Transverse colon (tissue), 4 donors: Measurements from ENCODE around the gene CDCA8. TPM values are rescaled to one million over a fixed set of nuclear protein-coding genes. Genes with fewer than 3 reads are reported as not detected.

ENCODE experiments used
- DNase-seq: peaks from one replicate; pipeline ENCODE4 v3.0.0-alpha.2; 2019
- H3K27ac ChIP-seq, 4 donors: fragments of 200-600 bp; sonication (generic); 2 replicates each; pipeline ENCODE4 v1.5.1; 2016 to 2018; ENCODE audit warnings: inconsistent platforms in 4 of 4
- H3K27me3 ChIP-seq: fragments of 200-600 bp; sonication (generic); 2 replicates; pipeline ENCODE4 v1.5.1; 2017; ENCODE audit warnings: inconsistent platforms
- H3K36me3 ChIP-seq, 4 donors: fragments of 200-600 bp; sonication (generic); 2 replicates each; pipeline ENCODE4 v1.5.1; 2017 to 2019; ENCODE audit warnings: inconsistent platforms in 4 of 4
- H3K4me1 ChIP-seq, 4 donors: fragments of 200-600 bp; sonication (generic); 2 replicates each; pipeline ENCODE4 v1.5.1; 2017 to 2020; ENCODE audit warnings: inconsistent platforms in 4 of 4
- H3K4me3 ChIP-seq, 4 donors: fragments of 200-600 bp; sonication (generic); 1 replicate in 1 of 4; 2 replicates in 3 of 4; pipeline versions ENCODE4 v1.5.1 to v1.6.1; 2017 to 2019; ENCODE audit warnings: inconsistent platforms in 4 of 4
- H3K9me3 ChIP-seq, 2 donors: fragments of 200-600 bp; sonication (generic); 2 replicates each; pipeline ENCODE4 v1.5.1; 2017 to 2019; ENCODE audit warnings: inconsistent platforms in 2 of 2
- CTCF ChIP-seq, 5 experiments: fragments of 200-600 bp in 3 of 5; fragments of 450-650 bp in 2 of 5; sonication (generic) in 3 of 5; IDR thresholded peaks; 1 replicate in 2 of 5; 2 replicates in 3 of 5; pipeline ENCODE4 v1.5.1; 2016 to 2017; ENCODE audit warnings: antibody characterized with exemption in 5 of 5, inconsistent platforms in 3 of 5, mild to moderate bottlenecking in 2 of 5, moderate library complexity in 1 of 5
- EP300 ChIP-seq: sonication (generic); formaldehyde crosslinking; IDR thresholded peaks from one replicate; pipeline ENCODE4 v1.6.1; 2017; ENCODE audit warnings: antibody characterized with exemption, low read depth
- POLR2A ChIP-seq: fragments of 450-650 bp; IDR thresholded peaks from one replicate; pipeline ENCODE4 v1.6.1; 2016; ENCODE audit warnings: antibody characterized with exemption, mild to moderate bottlenecking, moderate library complexity
- POLR2AphosphoS5 ChIP-seq, 3 donors: sonication (generic); formaldehyde crosslinking; IDR thresholded peaks; one replicate each; pipeline ENCODE4 v1.6.1; 2016; ENCODE audit warnings: antibody characterized with exemption in 3 of 3
- WGBS, 2 donors: methylation state at CpG; one replicate each; pipeline ENCODE4 v1.1.5; 2018; ENCODE audit warnings: low coverage in 1 of 2; 5-methylcytosine and 5-hydroxymethylcytosine counted together
- in situ Hi-C, 4 donors: fragments of 200-750 bp; cut with MboI; loops; one replicate each; pipeline versions ENCODE4 v1.15.0 to v1.15.1; 2017; ENCODE audit warnings: low sequenced_read_pairs in 3 of 4, low pct_ligation_motif_present in 1 of 4, low pct_unique_long_range_greater_than_20kb in 1 of 4
- intact Hi-C: fragments of 100-400 bp; cut with DNase I; formaldehyde crosslinking; loops from one replicate; pipeline ENCODE4 v1.15.1; 2023; ENCODE audit warnings: low total_unique reads
- total RNA-seq, 4 donors: library from RNA; depleted of rRNA; stranded (reverse); fragments of >200 nt; gene quantifications; one replicate each; pipeline ENCODE4 v1.1.0, GENCODE V29; 2016

Gene CDCA8
- total RNA-seq, 4 donors from 2014 or later = 2.0 to 5.7 (median 2.1) TPM; not detected in 1

- Histone ChIP-seq H3K4me1 (peaks cover 0 to 23% (median 9%) of the 10 kb centered on the region in 4 donors), H3K36me3 (no peaks in the 10 kb centered on the region), H3K4me3 (no peak overlapping the region), H3K9me3 (no peaks in the 10 kb centered on the region), H3K27ac (peak overlapping the region; percentile 25 to 70 (median 48)), H3K27me3 (peaks cover 15% of the 10 kb centered on the region)
- in situ Hi-C loops (no loop called here), intact Hi-C loops (no loop called here)
- no peak for TF ChIP-seq CTCF (IDR thresholded peaks at IDR 0.05)
- TF ChIP-seq POLR2AphosphoS5 (IDR thresholded peaks at IDR 0.05) = peak in 2 of 3 donors; percentile 65 to 66
- TF ChIP-seq EP300 = no peak
- no peak for TF ChIP-seq POLR2A
- peak; percentile 39 for DNase-seq
- 54 to 63% methylated on average over 2 of the region's 2 CpGs for WGBS, 2 donors
Measured at GRCh38 chr1:37739222-37739621, 46.9 kb downstream of the CDCA8 start.

- 73 to 82% methylated on average over 7 to 9 of the region's 9 CpGs for WGBS, 2 donors
- TF ChIP-seq POLR2A = no peak
- no peak for TF ChIP-seq EP300
- TF ChIP-seq POLR2AphosphoS5 (IDR thresholded peaks at IDR 0.05) = no peak
- no peak for TF ChIP-seq CTCF (IDR thresholded peaks at IDR 0.05)
- intact Hi-C loops (no loop called here), in situ Hi-C loops (no loop called here)
- Histone ChIP-seq H3K36me3 (no peaks in the 10 kb centered on the region), H3K4me1 (peaks cover 0 to 15% (median 3%) of the 10 kb centered on the region in 4 donors), H3K27ac (no peak overlapping the region), H3K4me3 (no peak overlapping the region), H3K9me3 (no peaks in the 10 kb centered on the region), H3K27me3 (no peaks in the 10 kb centered on the region)
- no peak for DNase-seq
Measured at GRCh38 chr1:37741130-37741529, 48.8 kb downstream of the CDCA8 start.

GRCh38 chr1:37741662-37742061, 49.3 kb downstream of the CDCA8 start:
- Histone ChIP-seq H3K27ac (no peak overlapping the region), H3K4me1 (peaks cover 0 to 14% (median 3%) of the 10 kb centered on the region in 4 donors), H3K36me3 (no peaks in the 10 kb centered on the region), H3K4me3 (no peak overlapping the region), H3K27me3 (no peaks in the 10 kb centered on the region), H3K9me3 (peaks cover 0 to 2% of the 10 kb centered on the region in 2 donors)
- intact Hi-C loops = no loop called here
- no peak for DNase-seq
- 61 to 62% methylated on average over 6 of the region's 6 CpGs for WGBS, 2 donors
- in situ Hi-C loops = no loop called here
- TF ChIP-seq POLR2AphosphoS5 (IDR thresholded peaks at IDR 0.05) (no peak), POLR2A (no peak), CTCF (IDR thresholded peaks at IDR 0.05) (no peak), EP300 (no peak)

- WGBS, 2 donors = 90 to 93% methylated on average over 3 of the region's 3 CpGs
- no peak for TF ChIP-seq CTCF (IDR thresholded peaks at IDR 0.05)
- TF ChIP-seq POLR2AphosphoS5 (IDR thresholded peaks at IDR 0.05) = no peak
- no peak for TF ChIP-seq EP300
- TF ChIP-seq POLR2A = no peak
- no peaks in the 10 kb centered on the region for H3K36me3 ChIP-seq
- peaks cover 0 to 5% of the 10 kb centered on the region in 2 donors for H3K9me3 ChIP-seq
- H3K4me3 ChIP-seq = no peak overlapping the region
- in situ Hi-C loops (no loop called here), intact Hi-C loops (no loop called here)
- peaks cover 37% of the 10 kb centered on the region for H3K27me3 ChIP-seq
- H3K27ac ChIP-seq = no peak overlapping the region
- H3K4me1 ChIP-seq = peaks cover 0 to 3% (median 0%) of the 10 kb centered on the region in 4 donors
- no peak for DNase-seq
Measured at GRCh38 chr1:37746806-37747205, 54.5 kb downstream of the CDCA8 start.
